BE2C (cell line): ENCODE data around the gene GABRP.
A peak's percentile ranks its signal among the peaks of the same experiment; 100 is the strongest.

Experiments
- DNase-seq: peaks from one replicate; pipeline ENCODE4 v3.0.0-alpha.2; 2020
- H3K27me3 ChIP-seq: fragments of 250-450 bp; sonication (Bioruptor Pico); 2 replicates; pipeline ENCODE4 v1.5.1; 2020; ENCODE audit warnings: mild to moderate bottlenecking
- H3K36me3 ChIP-seq: fragments of 250-450 bp; sonication (Bioruptor Pico); 2 replicates; pipeline ENCODE4 v1.5.1; 2020; ENCODE audit warnings: mild to moderate bottlenecking
- H3K4me1 ChIP-seq: fragments of 250-450 bp; sonication (Bioruptor Pico); 2 replicates; pipeline ENCODE4 v1.5.1; 2020
- H3K4me3 ChIP-seq: 2 replicates; pipeline ENCODE4 v1.5.1; 2011; ENCODE audit warnings: low read depth, low read length
- H3K9me3 ChIP-seq: fragments of 250-450 bp; sonication (Bioruptor Pico); 2 replicates; pipeline ENCODE4 v1.5.1; 2020
- TF ChIP-seq, protein P1 (sequence below): IDR thresholded peaks from 2 replicates; pipeline ENCODE4 v1.5.1; 2012; ENCODE audit warnings: mild to moderate bottlenecking, low read depth, low read length

The GABRP gene

DNA sequence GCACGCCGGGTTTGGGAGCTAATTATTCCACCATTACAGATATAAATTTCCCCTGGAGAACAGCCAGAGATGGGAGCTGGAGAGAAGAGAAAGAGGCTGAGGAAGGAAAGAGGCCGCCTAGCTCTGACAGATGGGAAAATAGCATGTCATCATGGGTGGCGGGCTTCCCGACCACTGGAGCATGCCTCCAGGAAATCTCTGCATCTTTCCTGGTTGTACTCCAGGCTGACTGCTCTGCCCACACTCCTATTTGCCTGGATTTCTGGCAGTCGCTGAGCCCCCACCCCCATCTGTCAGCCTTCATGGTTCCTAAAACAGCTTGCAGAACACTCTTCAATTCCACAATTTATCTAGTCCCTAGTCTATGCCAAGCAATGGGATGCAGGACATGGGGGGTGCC is 14.3 kb upstream of the GABRP start:
- H3K4me3 ChIP-seq, result no peak overlapping the region
- H3K4me1 ChIP-seq, result peaks cover 7% of the 10 kb centered on the region
- no peaks in the 10 kb centered on the region for H3K36me3 ChIP-seq
- H3K9me3 ChIP-seq, result no peaks in the 10 kb centered on the region
- H3K27me3 ChIP-seq, result no peaks in the 10 kb centered on the region
- DNase-seq, result peak; percentile 29
- TF ChIP-seq, protein P1, sequence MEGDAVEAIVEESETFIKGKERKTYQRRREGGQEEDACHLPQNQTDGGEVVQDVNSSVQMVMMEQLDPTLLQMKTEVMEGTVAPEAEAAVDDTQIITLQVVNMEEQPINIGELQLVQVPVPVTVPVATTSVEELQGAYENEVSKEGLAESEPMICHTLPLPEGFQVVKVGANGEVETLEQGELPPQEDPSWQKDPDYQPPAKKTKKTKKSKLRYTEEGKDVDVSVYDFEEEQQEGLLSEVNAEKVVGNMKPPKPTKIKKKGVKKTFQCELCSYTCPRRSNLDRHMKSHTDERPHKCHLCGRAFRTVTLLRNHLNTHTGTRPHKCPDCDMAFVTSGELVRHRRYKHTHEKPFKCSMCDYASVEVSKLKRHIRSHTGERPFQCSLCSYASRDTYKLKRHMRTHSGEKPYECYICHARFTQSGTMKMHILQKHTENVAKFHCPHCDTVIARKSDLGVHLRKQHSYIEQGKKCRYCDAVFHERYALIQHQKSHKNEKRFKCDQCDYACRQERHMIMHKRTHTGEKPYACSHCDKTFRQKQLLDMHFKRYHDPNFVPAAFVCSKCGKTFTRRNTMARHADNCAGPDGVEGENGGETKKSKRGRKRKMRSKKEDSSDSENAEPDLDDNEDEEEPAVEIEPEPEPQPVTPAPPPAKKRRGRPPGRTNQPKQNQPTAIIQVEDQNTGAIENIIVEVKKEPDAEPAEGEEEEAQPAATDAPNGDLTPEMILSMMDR, result no peak

DNA sequence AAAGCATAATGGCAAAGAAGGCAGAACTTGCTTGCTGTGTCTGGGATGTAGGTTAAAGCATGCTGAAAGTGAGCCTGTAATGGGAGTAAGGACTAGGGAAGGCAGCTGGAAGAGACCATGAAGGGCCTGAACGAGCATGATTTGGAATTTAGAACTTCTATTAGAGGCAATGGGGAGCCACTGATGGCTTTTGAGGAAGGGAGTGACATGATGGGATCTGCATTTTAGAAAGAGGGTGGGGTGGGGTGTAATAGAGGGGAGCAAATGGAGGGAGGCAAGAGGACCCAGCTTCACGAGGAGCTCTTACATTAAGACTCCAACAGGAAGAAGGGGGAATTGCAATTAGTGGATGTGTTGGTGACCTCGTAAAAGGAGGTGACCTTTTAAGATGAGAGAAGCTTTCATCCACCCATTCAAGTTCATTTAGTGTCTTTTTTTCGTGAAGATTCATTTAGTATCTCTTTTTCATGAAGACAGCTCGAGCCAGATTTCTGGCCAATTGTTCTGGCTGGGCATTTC is 13.6 kb upstream of the GABRP start:
- H3K36me3 ChIP-seq, result no peaks in the 10 kb centered on the region
- no peak overlapping the region for H3K4me3 ChIP-seq
- DNase-seq, result no peak
- peaks cover 7% of the 10 kb centered on the region for H3K4me1 ChIP-seq
- H3K27me3 ChIP-seq, result no peaks in the 10 kb centered on the region
- TF ChIP-seq, protein P1, result no peak
- H3K9me3 ChIP-seq, result no peaks in the 10 kb centered on the region

DNA sequence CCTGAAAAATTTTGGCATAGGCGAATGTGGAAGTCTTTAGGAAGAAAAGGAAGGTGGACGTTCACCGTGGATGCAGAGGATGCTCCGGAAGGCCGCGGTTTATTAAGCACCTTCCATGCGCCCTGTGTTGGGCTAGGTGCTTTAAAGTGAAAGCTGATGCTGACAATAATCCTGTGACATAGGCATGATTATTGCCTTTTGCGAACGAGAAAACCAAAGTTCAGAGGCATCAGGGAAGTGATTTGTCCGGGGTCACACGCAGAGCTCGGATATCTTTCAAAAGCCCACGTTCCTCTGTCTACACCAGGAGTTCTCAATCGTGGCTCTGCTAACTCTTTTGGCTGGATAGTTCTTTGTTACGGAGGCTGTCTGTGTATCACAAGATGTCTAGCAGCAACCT is 12.0 kb upstream of the GABRP start:
- Histone ChIP-seq H3K9me3 (no peaks in the 10 kb centered on the region), H3K4me3 (no peak overlapping the region), H3K27me3 (no peaks in the 10 kb centered on the region), H3K4me1 (peaks cover 7% of the 10 kb centered on the region), H3K36me3 (no peaks in the 10 kb centered on the region)
- DNase-seq, result no peak
- TF ChIP-seq, protein P1, result no peak

DNA sequence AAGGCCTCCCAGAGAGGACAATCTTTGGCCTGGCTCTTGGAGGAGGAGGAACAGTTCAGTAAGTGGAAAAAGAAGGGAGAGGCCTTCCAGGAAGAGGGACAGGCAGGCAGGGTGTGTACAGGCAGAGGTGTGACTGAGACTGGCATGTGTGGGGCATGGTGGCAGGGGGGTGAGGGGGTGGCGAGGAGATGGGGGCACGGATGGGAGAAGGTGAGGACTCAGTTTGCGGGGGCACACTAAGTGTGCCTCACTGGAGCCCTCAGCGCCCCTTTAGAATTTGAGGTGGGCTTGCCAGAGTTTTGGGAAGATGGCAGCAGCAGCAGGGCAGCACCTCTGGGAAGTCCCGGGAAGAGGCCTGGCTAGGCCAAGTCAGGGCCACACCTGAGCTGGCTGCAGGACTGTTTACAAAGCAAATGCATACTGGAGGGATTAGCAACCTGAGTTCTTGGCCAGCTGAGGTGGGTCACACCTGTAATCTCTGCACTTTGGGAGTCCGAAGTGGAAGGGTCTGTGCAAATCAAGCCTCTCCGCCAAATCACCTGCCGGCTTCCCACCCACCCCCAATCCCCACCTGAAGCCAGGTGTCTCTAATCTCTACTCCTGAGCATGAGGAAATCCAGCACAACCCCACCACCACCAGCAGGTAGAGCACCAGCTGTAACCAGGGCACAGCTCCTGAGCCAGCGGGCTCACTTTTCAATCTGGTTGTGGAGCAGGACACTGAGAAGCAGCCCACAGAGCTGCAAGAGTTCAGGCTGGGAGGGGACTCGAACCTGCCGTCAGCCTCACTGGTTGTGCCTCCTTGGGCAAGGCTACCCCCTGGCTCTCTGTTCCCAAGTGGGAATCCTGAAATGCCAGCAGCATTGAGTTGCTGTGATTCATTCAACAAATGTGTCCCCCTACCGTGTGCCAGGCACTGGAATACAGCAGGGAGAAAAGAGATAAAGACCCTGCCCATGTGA is 10.2 kb upstream of the GABRP start:
- H3K9me3 ChIP-seq, result no peaks in the 10 kb centered on the region
- DNase-seq, result no peak
- H3K36me3 ChIP-seq, result no peaks in the 10 kb centered on the region
- H3K4me1 ChIP-seq, result peaks cover 7% of the 10 kb centered on the region
- H3K4me3 ChIP-seq, result no peak overlapping the region
- no peaks in the 10 kb centered on the region for H3K27me3 ChIP-seq
- TF ChIP-seq, protein P1, result no peak

DNA sequence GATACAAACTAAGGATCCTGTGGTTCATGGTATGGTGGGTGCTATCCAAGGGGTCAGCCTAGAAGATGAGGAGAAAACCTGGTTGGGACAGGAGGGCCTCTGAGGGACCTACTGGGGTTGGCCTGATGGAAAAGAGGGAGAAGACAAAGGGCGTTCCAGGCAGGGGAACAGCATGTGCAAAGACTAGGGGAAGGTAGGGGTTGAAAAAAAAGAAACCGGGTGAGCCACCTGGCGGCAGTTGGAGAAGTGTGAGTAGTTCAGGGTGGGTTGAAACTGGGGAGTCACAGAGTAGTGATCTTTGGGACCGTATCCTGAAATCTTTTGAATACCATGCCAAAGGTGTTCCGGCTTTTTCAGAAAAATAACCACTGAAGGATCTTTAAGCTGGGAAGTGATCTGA is 8.7 kb upstream of the GABRP start:
- Histone ChIP-seq H3K4me3 (no peak overlapping the region), H3K36me3 (no peaks in the 10 kb centered on the region), H3K27me3 (no peaks in the 10 kb centered on the region), H3K9me3 (no peaks in the 10 kb centered on the region), H3K4me1 (no peaks in the 10 kb centered on the region)
- no peak for DNase-seq
- TF ChIP-seq, protein P1, result no peak

DNA sequence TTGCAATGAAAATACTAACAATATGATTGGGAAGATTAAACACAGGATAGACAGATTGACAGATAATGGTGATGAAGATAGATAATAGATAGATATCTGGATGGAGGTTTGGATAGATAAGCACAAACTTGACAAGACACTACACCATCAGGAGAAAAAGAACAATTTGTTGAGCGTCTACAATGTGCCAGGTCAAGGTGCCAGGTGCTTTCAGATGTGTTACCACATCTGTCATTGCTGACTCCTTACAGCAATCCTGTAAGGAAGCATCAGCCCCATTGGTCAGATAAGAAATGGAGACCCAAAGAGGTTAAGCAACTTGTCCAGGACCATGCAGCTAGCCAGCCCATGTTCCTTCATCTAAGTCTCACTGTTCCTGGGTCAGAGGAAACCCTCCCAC is 1.6 kb upstream of the GABRP start:
- Histone ChIP-seq H3K36me3 (no peaks in the 10 kb centered on the region), H3K9me3 (no peaks in the 10 kb centered on the region), H3K27me3 (no peaks in the 10 kb centered on the region), H3K4me3 (no peak overlapping the region), H3K4me1 (peaks cover 7% of the 10 kb centered on the region)
- no peak for DNase-seq
- TF ChIP-seq, protein P1, result no peak
